HAP-1 (cell line): ENCODE results near the gene ASIC4.

Source experiments
- DNase-seq, 2 experiments: peaks; one replicate each; pipeline ENCODE4 v3.0.0-alpha.2; 2016 to 2020; ENCODE audit warnings: low spot score in 2 of 2
- H3K27me3 ChIP-seq: fragments of 250-450 bp; sonication (Bioruptor Pico); 2 replicates; pipeline ENCODE4 v1.5.1; 2020; ENCODE audit warnings: low read depth, mild to moderate bottlenecking, moderate library complexity
- H3K36me3 ChIP-seq: fragments of 250-450 bp; sonication (Bioruptor Pico); replicated peaks from 2 replicates; pipeline ENCODE4 v1.5.1; 2020; ENCODE audit warnings: mild to moderate bottlenecking
- H3K4me1 ChIP-seq: fragments of 250-450 bp; sonication (Bioruptor Pico); 2 replicates; pipeline ENCODE4 v1.5.1; 2020; ENCODE audit warnings: mild to moderate bottlenecking
- H3K4me3 ChIP-seq: fragments of 250-450 bp; sonication (Bioruptor Pico); 2 replicates; pipeline ENCODE4 v1.5.1; 2020; ENCODE audit warnings: mild to moderate bottlenecking, moderate library complexity
- H3K9me3 ChIP-seq: fragments of 250-450 bp; sonication (Bioruptor Pico); 2 replicates; pipeline ENCODE4 v1.5.1; 2020; ENCODE audit warnings: mild to moderate bottlenecking, moderate library complexity
- in situ Hi-C: fragments of 300-500 bp; cut with MboI; formaldehyde crosslinking; loops from 3 replicates; pipeline ENCODE4 v1.14.3; 2020; ENCODE audit warnings: low sequenced_read_pairs, inconsistent platforms, mixed read lengths

ASIC4 gene

DNA sequence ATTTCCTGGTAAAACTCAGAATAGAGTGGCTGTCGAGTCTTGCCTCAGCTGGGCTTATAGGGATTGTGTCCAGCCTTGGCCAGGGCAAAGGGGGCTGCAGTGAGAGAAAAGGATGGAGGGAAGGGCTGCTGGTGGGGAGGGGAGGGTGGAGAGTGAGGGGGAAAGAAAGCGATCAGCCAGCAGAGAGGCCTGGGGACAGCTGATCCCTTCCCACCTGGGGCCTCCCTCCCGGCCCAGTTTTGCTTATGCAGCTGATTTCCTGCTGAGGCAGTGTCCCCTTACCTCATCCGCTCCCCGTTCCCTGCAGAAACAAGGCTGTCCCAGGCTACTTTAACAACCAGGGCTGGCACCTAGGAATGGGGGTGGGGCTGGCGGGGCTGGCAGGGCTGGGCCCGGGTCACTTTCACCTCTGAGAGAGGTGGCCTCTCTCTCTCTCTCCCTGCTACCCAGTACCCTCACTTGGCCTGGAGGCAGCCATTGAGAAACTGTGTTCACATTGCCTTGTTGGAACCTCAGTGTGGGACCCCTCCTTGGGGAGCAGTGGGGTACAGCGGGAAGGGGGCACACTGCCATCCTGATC is 27.8 kb upstream of the ASIC4 start:
- H3K4me1 ChIP-seq = no peaks in the 10 kb centered on the region
- no peak overlapping the region for H3K4me3 ChIP-seq
- H3K9me3 ChIP-seq = no peaks in the 10 kb centered on the region
- in situ Hi-C loops = no loop called here
- peaks cover 24% of the 10 kb centered on the region for H3K27me3 ChIP-seq
- H3K36me3 ChIP-seq = no peaks in the 10 kb centered on the region
- DNase-seq = no peak

DNA sequence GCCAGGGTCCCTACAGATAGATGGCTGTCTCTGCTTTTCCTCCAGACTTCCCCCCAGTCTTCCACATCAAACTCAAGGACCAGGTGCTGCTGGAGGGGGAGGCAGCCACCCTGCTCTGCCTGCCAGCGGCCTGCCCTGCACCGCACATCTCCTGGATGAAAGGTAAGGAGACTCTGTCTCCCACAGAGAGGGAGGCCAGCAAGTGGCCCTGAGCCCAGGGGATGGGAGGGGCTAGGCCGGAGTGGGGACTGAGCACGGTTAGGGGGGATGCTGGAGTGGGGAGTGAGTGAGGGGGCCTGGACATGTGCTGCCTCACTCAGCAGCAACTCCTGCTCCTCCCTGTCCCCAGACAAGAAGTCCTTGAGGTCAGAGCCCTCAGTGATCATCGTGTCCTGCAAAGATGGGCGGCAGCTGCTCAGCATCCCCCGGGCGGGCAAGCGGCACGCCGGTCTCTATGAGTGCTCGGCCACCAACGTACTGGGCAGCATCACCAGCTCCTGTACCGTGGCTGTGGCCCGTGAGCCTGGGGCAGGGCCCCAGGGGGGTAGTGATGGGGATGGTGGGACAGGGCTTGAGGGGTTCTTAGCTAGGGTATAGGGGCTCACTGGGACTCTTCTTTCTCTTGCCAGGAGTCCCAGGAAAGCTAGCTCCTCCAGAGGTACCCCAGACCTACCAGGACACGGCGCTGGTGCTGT is 26.0 kb upstream of the ASIC4 start:
- Histone ChIP-seq H3K4me3 (no peak overlapping the region), H3K9me3 (no peaks in the 10 kb centered on the region), H3K4me1 (no peaks in the 10 kb centered on the region), H3K36me3 (no peaks in the 10 kb centered on the region), H3K27me3 (peaks cover 24% of the 10 kb centered on the region)
- in situ Hi-C loops = no loop called here
- DNase-seq = no peak

DNA sequence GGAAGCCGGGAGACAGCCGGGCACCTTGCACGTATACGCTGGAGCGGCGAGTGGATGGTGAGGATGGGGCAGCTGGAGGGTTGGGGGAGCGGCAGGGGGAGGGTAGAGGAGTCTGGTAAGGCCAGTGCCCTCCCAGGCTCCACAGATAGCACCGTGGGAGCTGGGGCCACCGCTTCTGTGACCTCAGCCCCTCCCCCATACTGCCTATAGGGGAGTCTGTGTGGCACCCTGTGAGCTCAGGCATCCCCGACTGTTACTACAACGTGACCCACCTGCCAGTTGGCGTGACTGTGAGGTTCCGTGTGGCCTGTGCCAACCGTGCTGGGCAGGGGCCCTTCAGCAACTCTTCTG is 25.5 kb upstream of the ASIC4 start:
- Histone ChIP-seq H3K9me3 (no peaks in the 10 kb centered on the region), H3K36me3 (no peaks in the 10 kb centered on the region), H3K4me3 (no peak overlapping the region), H3K4me1 (no peaks in the 10 kb centered on the region), H3K27me3 (peaks cover 24% of the 10 kb centered on the region)
- DNase-seq = no peak
- in situ Hi-C loops = no loop called here

DNA sequence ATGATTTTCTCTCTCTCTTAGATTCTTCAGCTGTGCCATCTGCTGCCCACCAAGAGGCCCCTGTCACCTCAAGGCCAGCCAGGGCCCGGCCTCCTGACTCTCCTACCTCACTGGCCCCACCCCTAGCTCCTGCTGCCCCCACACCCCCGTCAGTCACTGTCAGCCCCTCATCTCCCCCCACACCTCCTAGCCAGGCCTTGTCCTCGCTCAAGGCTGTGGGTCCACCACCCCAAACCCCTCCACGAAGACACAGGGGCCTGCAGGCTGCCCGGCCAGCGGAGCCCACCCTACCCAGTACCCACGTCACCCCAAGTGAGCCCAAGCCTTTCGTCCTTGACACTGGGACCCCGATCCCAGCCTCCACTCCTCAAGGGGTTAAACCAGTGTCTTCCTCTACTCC is 25.0 kb upstream of the ASIC4 start:
- Histone ChIP-seq H3K4me1 (no peaks in the 10 kb centered on the region), H3K27me3 (peaks cover 19% of the 10 kb centered on the region), H3K9me3 (no peaks in the 10 kb centered on the region), H3K36me3 (no peaks in the 10 kb centered on the region), H3K4me3 (no peak overlapping the region)
- DNase-seq = no peak
- in situ Hi-C loops = no loop called here

DNA sequence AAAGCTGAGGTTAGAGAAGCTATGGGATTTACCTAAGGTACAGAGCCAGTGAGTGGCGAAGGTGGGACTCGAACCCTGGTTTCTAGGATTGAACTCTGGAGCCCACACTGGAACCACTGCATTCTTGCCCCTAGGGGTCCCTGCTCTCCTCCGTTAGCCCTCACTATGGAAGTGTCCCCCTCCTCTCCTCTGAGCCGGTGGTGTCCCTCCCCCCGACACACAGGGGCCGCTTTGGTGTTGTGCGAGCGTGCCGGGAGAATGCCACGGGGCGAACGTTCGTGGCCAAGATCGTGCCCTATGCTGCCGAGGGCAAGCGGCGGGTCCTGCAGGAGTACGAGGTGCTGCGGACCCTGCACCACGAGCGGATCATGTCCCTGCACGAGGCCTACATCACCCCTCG is 24.1 kb upstream of the ASIC4 start:
- Histone ChIP-seq H3K9me3 (no peaks in the 10 kb centered on the region), H3K4me3 (no peak overlapping the region), H3K27me3 (peaks cover 15% of the 10 kb centered on the region), H3K36me3 (no peaks in the 10 kb centered on the region), H3K4me1 (no peaks in the 10 kb centered on the region)
- no peak for DNase-seq
- in situ Hi-C loops = no loop called here

DNA sequence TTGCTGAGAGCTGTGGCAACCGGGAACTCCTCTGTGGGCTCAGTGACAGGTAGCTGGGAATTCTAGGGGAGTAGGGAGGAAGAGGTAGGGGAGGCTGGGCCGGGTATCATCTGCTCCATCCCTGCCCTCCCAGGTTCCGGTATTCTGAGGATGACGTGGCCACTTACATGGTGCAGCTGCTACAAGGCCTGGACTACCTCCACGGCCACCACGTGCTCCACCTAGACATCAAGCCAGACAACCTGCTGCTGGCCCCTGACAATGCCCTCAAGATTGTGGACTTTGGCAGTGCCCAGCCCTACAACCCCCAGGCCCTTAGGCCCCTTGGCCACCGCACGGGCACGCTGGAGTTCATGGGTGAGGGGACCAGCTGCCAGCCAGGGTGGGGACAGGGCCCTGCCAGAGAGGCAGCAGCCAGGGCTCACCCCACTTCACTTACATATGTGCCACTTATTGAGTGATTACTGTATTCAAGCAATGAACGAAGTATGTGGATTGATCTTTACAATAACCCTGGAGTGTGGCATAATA is 23.6 kb upstream of the ASIC4 start:
- Histone ChIP-seq H3K36me3 (no peaks in the 10 kb centered on the region), H3K9me3 (no peaks in the 10 kb centered on the region), H3K4me1 (peaks cover 2% of the 10 kb centered on the region; the same call in 1 of the 2 replicates), H3K27me3 (peaks cover 10% of the 10 kb centered on the region; the same call in 1 of the 2 replicates), H3K4me3 (no peak overlapping the region)
- in situ Hi-C loops = no loop called here
- no peak for DNase-seq

DNA sequence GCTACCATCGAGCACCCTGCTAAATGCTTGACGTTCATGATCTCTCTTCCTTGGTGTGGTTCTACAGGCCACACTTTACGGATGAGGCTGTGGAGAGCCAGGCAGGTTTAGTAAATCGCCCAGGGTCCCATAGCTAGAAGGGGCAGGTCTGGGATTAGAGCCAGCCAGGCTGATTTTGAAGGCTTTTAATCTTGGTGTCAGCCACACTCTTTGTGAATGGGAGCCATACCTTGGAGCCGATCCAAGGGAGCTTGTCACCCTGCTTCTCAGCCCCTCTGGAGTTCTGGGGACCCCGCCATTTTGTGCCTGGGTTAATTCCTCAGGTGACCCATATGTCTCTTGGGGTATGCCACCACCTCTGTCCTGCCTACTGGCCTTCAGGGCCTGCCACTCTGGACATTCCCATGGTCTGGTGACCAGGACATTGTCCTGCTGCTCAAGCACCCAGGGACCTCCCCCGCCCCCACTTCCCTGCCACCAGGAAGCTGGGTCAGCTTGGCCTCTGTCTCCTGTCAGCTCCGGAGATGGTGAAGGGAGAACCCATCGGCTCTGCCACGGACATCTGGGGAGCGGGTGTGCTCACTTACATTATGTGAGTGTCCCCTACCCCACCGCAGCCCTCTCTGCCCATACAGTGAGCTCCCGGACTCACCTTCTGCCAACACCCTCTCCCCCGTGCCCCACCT is 22.9 kb upstream of the ASIC4 start:
- no peaks in the 10 kb centered on the region for H3K36me3 ChIP-seq
- H3K9me3 ChIP-seq = no peaks in the 10 kb centered on the region
- DNase-seq = no peak
- 0 out of 2 replicates have a peak, but pooled peaks cover 5% of the 10 kb centered on the region for H3K27me3 ChIP-seq
- no peak overlapping the region for H3K4me3 ChIP-seq
- H3K4me1 ChIP-seq = peaks cover 2% of the 10 kb centered on the region; the same call in 1 of the 2 replicates
- in situ Hi-C loops = no loop called here

DNA sequence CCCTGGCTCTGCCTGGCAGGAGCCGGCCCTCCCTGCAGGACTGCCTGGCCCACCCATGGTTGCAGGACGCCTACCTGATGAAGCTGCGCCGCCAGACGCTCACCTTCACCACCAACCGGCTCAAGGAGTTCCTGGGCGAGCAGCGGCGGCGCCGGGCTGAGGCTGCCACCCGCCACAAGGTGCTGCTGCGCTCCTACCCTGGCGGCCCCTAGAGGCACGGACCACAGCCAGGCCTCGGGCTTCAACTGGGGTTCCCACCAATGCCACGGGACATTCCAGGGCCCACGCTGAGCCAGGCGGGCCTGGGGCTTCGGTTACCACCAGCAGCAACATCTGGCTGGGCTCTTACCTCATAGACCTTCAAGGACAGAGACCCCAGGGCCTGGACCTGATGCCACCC is 21.7 kb upstream of the ASIC4 start:
- 0 out of 2 replicates have a peak, but pooled peaks cover 4% of the 10 kb centered on the region for H3K27me3 ChIP-seq
- no peak for DNase-seq

DNA sequence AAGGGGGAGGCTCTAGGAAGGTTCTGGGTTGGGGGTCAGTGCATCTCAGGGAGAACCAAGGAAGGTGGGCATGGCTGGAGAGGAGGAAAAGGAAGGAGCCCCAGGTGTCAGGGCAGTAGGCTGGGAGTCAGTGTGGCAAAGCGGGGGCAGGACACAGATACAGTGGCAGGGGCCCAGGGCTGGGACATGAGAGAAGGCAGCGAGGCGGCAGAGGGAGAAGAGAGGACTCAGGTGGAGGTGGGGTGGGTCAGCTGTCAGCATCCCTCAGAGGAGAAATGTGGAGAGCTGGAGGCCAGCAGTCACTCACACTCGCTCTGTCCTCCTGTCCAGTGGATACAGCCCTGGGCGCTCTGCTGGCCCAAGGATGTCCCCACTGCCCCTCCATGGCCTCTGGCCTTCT is 21.2 kb upstream of the ASIC4 start:
- no peak for DNase-seq
- no peaks in the 10 kb centered on the region for H3K36me3 ChIP-seq
- in situ Hi-C loops = no loop called here
- H3K9me3 ChIP-seq = no peaks in the 10 kb centered on the region
- H3K4me1 ChIP-seq = peaks cover 6% of the 10 kb centered on the region; the same call in 1 of the 2 replicates
- H3K4me3 ChIP-seq = no peak overlapping the region
- H3K27me3 ChIP-seq = 0 out of 2 replicates have a peak, but pooled peaks cover 4% of the 10 kb centered on the region

More for the DNA sequence above, 21.7 kb upstream of the ASIC4 start:
- no peaks in the 10 kb centered on the region for H3K9me3 ChIP-seq
- H3K4me1 ChIP-seq = peaks cover 3% of the 10 kb centered on the region; the same call in 1 of the 2 replicates
- in situ Hi-C loops = no loop called here
- H3K4me3 ChIP-seq = no peak overlapping the region
- no peaks in the 10 kb centered on the region for H3K36me3 ChIP-seq

DNA sequence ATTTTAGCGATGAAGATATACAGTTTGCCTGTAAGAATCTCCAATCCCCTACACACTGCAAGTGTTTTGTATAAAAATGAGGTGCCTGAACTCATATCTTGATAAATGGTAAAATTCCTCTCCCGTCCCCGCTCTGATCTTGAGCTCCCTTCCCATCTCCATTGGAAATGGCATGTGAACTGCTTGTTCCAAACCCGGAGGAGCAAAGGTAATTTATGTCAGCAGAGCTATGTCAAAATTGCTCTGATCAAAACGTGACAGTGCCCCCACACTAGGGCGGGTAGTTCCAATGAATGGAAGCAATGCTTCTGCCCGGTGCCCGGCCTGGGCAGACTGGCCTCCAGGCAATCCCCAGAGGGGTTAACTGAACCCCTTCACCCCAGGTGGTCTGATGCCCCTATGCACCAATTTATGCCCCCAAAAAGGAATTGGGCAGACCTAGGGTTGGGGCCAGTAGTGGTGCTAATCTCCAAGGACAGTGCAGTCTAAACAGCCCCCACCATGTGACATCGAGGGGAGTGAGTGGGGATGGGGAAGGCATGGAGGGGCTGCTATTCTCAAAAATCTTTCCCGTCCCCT is 19.2 kb upstream of the ASIC4 start:
- Histone ChIP-seq H3K4me3 (no peak overlapping the region), H3K4me1 (peaks cover 15% of the 10 kb centered on the region), H3K9me3 (no peaks in the 10 kb centered on the region), H3K36me3 (no peaks in the 10 kb centered on the region), H3K27me3 (0 out of 2 replicates have a peak, but pooled peaks cover 4% of the 10 kb centered on the region)
- in situ Hi-C loops = no loop called here
- DNase-seq = no peak

DNA sequence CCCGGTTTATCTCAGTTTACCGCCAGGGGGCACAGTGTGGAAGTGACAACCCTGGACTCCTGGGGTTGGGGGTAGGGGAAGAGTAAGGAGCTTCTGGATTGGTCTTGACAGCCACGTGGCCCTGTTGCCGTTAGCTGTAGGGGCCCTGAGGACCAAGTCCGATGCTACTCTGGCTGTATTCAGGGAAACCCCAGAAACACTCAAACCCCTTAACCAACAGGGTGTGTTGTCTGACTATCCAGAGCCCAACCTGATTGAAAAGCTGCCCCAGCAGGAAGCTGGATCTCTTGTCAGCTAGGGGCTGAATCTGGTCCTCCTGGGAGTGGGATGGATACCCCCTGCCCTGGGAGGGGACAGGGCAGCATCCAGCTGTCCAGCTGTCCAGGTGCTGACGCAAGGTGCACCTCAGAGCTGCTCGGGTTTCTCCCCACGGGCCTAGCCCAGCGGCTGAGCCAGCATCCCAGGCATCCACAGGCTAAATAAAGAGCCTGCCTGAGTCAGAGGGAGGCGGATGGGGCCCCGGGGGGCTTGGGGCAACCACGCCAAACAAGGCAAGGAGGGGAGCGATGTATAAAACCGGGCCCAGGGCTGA is 18.7 kb upstream of the ASIC4 start:
- H3K4me3 ChIP-seq = no peak overlapping the region
- H3K36me3 ChIP-seq = no peaks in the 10 kb centered on the region
- peak; percentile 77 to 88 for DNase-seq
- no peaks in the 10 kb centered on the region for H3K9me3 ChIP-seq
- H3K4me1 ChIP-seq = peaks cover 19% of the 10 kb centered on the region
- in situ Hi-C loops = no loop called here
- H3K27me3 ChIP-seq = 0 out of 2 replicates have a peak, but pooled peaks cover 4% of the 10 kb centered on the region

DNA sequence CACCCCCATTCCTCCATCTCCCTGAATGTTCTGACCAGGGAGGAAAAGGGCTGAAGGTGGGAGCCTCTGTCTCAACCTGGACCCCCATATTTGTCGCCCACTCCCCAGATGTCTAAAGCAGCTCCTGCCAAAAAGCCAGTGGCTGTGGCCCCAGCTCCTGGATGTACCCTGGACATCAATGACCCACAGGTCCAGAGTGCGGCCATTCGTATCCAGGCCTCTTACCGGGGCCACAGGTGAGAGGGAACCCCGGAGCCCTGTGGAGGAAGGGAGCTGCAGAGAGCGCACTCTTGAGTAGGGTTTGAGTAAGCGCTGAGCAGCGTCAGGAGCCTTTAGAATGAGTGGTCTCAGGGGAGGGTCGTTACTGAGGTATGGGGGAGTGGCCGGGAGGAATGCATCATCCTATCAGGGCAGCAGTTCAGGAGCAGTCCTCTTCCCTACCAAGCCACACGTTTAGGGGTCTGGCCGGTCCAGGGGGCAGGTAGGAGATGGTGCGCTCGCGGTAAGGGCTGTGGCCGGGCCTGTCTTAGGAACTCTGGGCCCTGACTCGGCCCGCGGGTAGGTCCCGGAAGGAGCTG is 17.9 kb upstream of the ASIC4 start:
- no peak overlapping the region for H3K4me3 ChIP-seq
- 0 out of 2 replicates have a peak, but pooled peaks cover 4% of the 10 kb centered on the region for H3K27me3 ChIP-seq
- in situ Hi-C loops = no loop called here
- peaks cover 19% of the 10 kb centered on the region for H3K4me1 ChIP-seq
- no peaks in the 10 kb centered on the region for H3K9me3 ChIP-seq
- DNase-seq = no peak
- H3K36me3 ChIP-seq = no peaks in the 10 kb centered on the region

DNA sequence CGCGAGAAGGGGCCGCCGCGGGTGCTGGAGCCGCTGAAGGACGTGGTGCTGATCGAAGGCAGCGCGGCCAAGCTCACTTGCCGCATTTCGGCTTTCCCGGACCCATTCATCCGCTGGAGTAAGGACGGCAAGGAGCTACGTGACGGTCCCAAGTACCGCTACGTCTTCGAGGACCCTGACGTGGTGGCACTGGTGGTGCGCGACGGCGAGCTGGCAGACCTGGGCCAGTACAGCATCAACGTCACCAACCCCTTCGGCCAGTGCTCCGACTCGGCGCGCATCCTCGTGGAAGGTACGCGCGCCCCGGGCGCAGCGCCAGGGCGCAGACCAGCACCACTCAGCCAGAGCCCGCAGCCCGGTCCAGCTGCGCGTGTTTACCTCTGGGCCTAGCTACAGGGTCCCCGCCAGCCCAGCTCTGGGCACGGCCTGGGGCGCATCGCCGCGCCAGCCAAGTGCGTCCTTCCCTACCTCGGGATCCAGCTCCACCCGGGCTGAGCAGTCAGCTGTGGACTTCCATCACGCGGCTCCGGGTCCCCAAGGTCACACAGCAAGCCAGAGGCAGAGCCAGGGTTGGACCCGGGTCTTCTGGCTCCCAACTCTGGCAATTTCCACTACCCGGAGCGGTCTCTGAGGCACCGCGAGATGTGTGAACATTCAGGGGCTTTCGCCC is 17.3 kb upstream of the ASIC4 start:
- peaks cover 19% of the 10 kb centered on the region for H3K4me1 ChIP-seq
- H3K4me3 ChIP-seq = no peak overlapping the region
- 0 out of 2 replicates have a peak, but pooled peaks cover 4% of the 10 kb centered on the region for H3K27me3 ChIP-seq
- no peaks in the 10 kb centered on the region for H3K36me3 ChIP-seq
- DNase-seq = no peak
- in situ Hi-C loops = no loop called here
- no peaks in the 10 kb centered on the region for H3K9me3 ChIP-seq
